ENCODE measurements around the gene PPP5C. TPM values are rescaled to one million over a fixed set of nuclear protein-coding genes. Genes with fewer than 3 reads are reported as not detected.
A peak's percentile ranks its signal among the peaks of the same experiment; 100 is the strongest.

The PPP5C gene
- total and polyA plus RNA-seq, 4 experiments from 2014 or later = 16.3 to 38.5 (median 33.8) TPM

DNA sequence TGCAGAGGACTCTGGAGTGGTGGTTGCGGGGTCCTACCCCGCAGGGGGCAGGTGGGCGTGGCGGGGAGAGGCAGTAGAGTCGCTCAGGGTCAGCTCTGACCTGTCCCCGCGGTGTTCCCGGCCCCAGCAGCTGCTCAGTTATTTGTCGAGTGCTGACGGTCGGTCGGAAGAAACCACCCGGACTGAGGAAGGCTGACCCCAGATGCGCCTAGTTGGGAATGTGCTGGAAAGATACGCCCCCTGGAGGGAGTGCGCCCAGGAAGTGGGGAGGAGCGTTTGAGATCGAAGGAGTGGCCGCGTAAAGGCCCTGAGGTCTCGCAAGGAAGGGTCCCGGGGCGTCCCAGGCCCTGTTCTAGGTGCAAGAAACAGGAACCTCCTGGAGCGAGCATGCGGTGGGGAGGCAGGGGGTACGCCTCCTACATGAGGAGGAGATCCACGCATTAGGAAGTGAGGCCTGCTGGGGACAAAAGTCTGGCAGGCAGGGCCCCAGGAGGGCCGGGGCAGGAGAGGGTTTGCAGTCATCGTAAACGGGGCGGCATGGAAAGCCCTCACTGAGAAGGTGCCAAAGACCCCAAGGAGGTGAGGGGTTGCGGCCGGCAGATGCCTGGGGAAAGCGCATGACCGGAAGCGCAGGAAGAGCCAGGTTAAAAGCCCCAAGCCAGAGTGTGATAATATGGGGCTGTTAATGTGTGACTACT lies 57.3 kb downstream of the PPP5C start:
- Histone ChIP-seq H3K36me3 (ENCODE audit: insufficient read depth, low read length) (no peaks in the 10 kb centered on the region), H3K4me3 (ENCODE audit: low read length in 2 of 2) (no peak overlapping the region), H3K4me1 (ENCODE audit: insufficient read depth, low read length) (peaks cover 15% of the 10 kb centered on the region), H3K9me3 (ENCODE audit: control insufficient read depth in 1 of 2, low read length in 2 of 2) (no peaks in the 10 kb centered on the region), H3K27ac (ENCODE audit: low read depth, low read length) (no peak overlapping the region), H3K27me3 (ENCODE audit: insufficient read depth, low read length) (peaks cover 32% of the 10 kb centered on the region)
- Mint-ChIP-seq H3K4me1 (peaks cover 14 to 29% (median 19%) of the 10 kb centered on the region in 4 donors), H3K27me3 (peaks cover 44 to 59% of the 10 kb centered on the region in 2 donors), H3K9me3 (no peaks in the 10 kb centered on the region), H3K4me3 (peak overlapping the region; percentile 12 to 86 (median 64)), H3K27ac (no peak overlapping the region), H3K36me3 (no peaks in the 10 kb centered on the region)
- DNase-seq = no peak
- intact Hi-C loops (cut with micrococcal nuclease) = loop anchor here (2.0 kb wide), 1 partner anchor 139 kb away; no protein-coding TSS in a partner anchor
- ChIA-PET CTCF (ENCODE audit: partially characterized antibody) (interaction anchor here (0.8 to 3.2 kb wide), 4 partner anchors 61 to 258 kb away, joined by 3 to 17 read pairs (median 3); no protein-coding TSS in a partner anchor), POLR2A (ENCODE audit: partially characterized antibody) (no interaction called here)

- H3K4me1 Mint-ChIP-seq = peaks cover 14 to 29% (median 19%) of the 10 kb centered on the region in 4 donors
- H3K4me3 Mint-ChIP-seq = peak overlapping the region in 5 of 8 donors; percentile 25 to 86 (median 78)
- peaks cover 32% of the 10 kb centered on the region for H3K27me3 ChIP-seq (ENCODE audit: insufficient read depth, low read length)
- H3K4me1 ChIP-seq (ENCODE audit: insufficient read depth, low read length) = peaks cover 15% of the 10 kb centered on the region
- H3K9me3 ChIP-seq (ENCODE audit: control insufficient read depth in 1 of 2, low read length in 2 of 2) = no peaks in the 10 kb centered on the region
- peaks cover 43 to 55% of the 10 kb centered on the region in 2 donors for H3K27me3 Mint-ChIP-seq
- no peak overlapping the region for H3K27ac Mint-ChIP-seq
- ChIA-PET CTCF (ENCODE audit: partially characterized antibody) (interaction anchor here (1.5 kb wide), 1 partner anchor 20 kb away, joined by 3 read pairs; no protein-coding TSS in a partner anchor), POLR2A (ENCODE audit: partially characterized antibody) (no interaction called here)
- intact Hi-C loops (cut with micrococcal nuclease) = loop anchor here (2.0 kb wide), 1 partner anchor 138 kb away; no protein-coding TSS in a partner anchor
- H3K36me3 Mint-ChIP-seq = no peaks in the 10 kb centered on the region
- H3K9me3 Mint-ChIP-seq = no peaks in the 10 kb centered on the region
- no peak overlapping the region for H3K27ac ChIP-seq (ENCODE audit: low read depth, low read length)
- H3K4me3 ChIP-seq (ENCODE audit: low read length in 2 of 2) = no peak overlapping the region
- DNase-seq = no peak
- H3K36me3 ChIP-seq (ENCODE audit: insufficient read depth, low read length) = no peaks in the 10 kb centered on the region
Measured at GRCh38 chr19:46404753-46405468, 58.0 kb downstream of the PPP5C start.

DNA sequence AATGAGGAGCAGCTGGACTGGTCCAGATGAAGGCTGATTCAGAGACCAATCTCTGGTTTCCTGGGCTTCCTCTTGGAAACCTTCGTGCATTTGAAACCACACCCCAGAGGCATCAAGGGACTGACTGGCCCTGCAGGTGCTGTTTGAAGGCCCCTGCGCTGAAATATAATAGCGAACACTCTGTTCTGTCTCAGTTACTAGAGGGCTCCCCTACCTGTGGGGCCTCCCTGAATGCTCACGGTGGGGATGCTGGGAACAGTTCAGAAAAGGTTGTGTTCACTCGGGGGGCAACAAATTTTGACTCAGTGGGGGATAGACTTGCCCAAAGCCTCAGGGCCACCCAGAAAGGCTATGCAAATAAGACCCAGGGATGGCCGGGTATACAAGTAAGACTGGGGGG lies 60.1 kb downstream of the PPP5C start:
- no peaks in the 10 kb centered on the region for H3K9me3 Mint-ChIP-seq
- H3K4me1 Mint-ChIP-seq = peaks cover 12 to 29% (median 19%) of the 10 kb centered on the region in 4 donors
- Histone ChIP-seq H3K4me1 (ENCODE audit: insufficient read depth, low read length) (peaks cover 15% of the 10 kb centered on the region), H3K4me3 (ENCODE audit: low read length in 2 of 2) (no peak overlapping the region), H3K27me3 (ENCODE audit: insufficient read depth, low read length) (peaks cover 30% of the 10 kb centered on the region), H3K27ac (ENCODE audit: low read depth, low read length) (no peak overlapping the region), H3K36me3 (ENCODE audit: insufficient read depth, low read length) (no peaks in the 10 kb centered on the region), H3K9me3 (ENCODE audit: control insufficient read depth in 1 of 2, low read length in 2 of 2) (no peaks in the 10 kb centered on the region)
- POLR2A ChIA-PET (ENCODE audit: partially characterized antibody) = no interaction called here
- intact Hi-C loops (cut with micrococcal nuclease) = no loop called here
- no peak overlapping the region for H3K4me3 Mint-ChIP-seq
- H3K27me3 Mint-ChIP-seq = peaks cover 51 to 64% of the 10 kb centered on the region in 2 donors
- CTCF ChIA-PET (ENCODE audit: partially characterized antibody) = no interaction called here
- H3K27ac Mint-ChIP-seq = no peak overlapping the region
- no peak for DNase-seq
- no peaks in the 10 kb centered on the region for H3K36me3 Mint-ChIP-seq

GRCh38 chr19:46407856-46408663 lies 61.2 kb downstream of the PPP5C start:
- ChIA-PET POLR2A (ENCODE audit: partially characterized antibody) (no interaction called here), CTCF (ENCODE audit: partially characterized antibody) (interaction anchor here (1.2 to 1.6 kb wide), 2 partner anchors 11 to 12 kb away, joined by 3 read pairs; no protein-coding TSS in a partner anchor)
- Histone ChIP-seq H3K4me1 (ENCODE audit: insufficient read depth, low read length) (peaks cover 15% of the 10 kb centered on the region), H3K9me3 (ENCODE audit: control insufficient read depth in 1 of 2, low read length in 2 of 2) (no peaks in the 10 kb centered on the region), H3K4me3 (ENCODE audit: low read length in 2 of 2) (no peak overlapping the region), H3K27ac (ENCODE audit: low read depth, low read length) (no peak overlapping the region), H3K36me3 (ENCODE audit: insufficient read depth, low read length) (no peaks in the 10 kb centered on the region), H3K27me3 (ENCODE audit: insufficient read depth, low read length) (peaks cover 29% of the 10 kb centered on the region)
- Mint-ChIP-seq H3K4me1 (peaks cover 11 to 24% (median 21%) of the 10 kb centered on the region in 4 donors), H3K27me3 (peaks cover 55 to 63% of the 10 kb centered on the region in 2 donors), H3K27ac (no peak overlapping the region), H3K9me3 (no peaks in the 10 kb centered on the region), H3K4me3 (no peak overlapping the region), H3K36me3 (no peaks in the 10 kb centered on the region)
- no peak for DNase-seq
- intact Hi-C loops (cut with micrococcal nuclease) = no loop called here

- H3K27ac Mint-ChIP-seq = no peak overlapping the region
- Histone ChIP-seq H3K36me3 (ENCODE audit: insufficient read depth, low read length) (no peaks in the 10 kb centered on the region), H3K4me3 (ENCODE audit: low read length in 2 of 2) (no peak overlapping the region), H3K4me1 (ENCODE audit: insufficient read depth, low read length) (peaks cover 14% of the 10 kb centered on the region), H3K27me3 (ENCODE audit: insufficient read depth, low read length) (peaks cover 30% of the 10 kb centered on the region), H3K9me3 (ENCODE audit: control insufficient read depth in 1 of 2, low read length in 2 of 2) (no peaks in the 10 kb centered on the region), H3K27ac (ENCODE audit: low read depth, low read length) (no peak overlapping the region)
- no peak overlapping the region for H3K4me3 Mint-ChIP-seq
- intact Hi-C loops (cut with micrococcal nuclease) = no loop called here
- DNase-seq = no peak
- H3K27me3 Mint-ChIP-seq = peaks cover 54 to 62% of the 10 kb centered on the region in 2 donors
- POLR2A ChIA-PET (ENCODE audit: partially characterized antibody) = no interaction called here
- H3K9me3 Mint-ChIP-seq = no peaks in the 10 kb centered on the region
- H3K4me1 Mint-ChIP-seq = peaks cover 9 to 23% (median 21%) of the 10 kb centered on the region in 4 donors
- CTCF ChIA-PET (ENCODE audit: partially characterized antibody) = interaction anchor here (1.2 to 1.6 kb wide), 2 partner anchors 11 to 13 kb away, joined by 3 read pairs; no protein-coding TSS in a partner anchor
- H3K36me3 Mint-ChIP-seq = no peaks in the 10 kb centered on the region
Measured at GRCh38 chr19:46408664-46409039, 61.8 kb downstream of the PPP5C start.

- Histone ChIP-seq H3K36me3 (ENCODE audit: insufficient read depth, low read length) (no peaks in the 10 kb centered on the region), H3K4me3 (ENCODE audit: low read length in 2 of 2) (no peak overlapping the region), H3K9me3 (ENCODE audit: control insufficient read depth in 1 of 2, low read length in 2 of 2) (no peaks in the 10 kb centered on the region), H3K4me1 (ENCODE audit: insufficient read depth, low read length) (peaks cover 8% of the 10 kb centered on the region), H3K27ac (ENCODE audit: low read depth, low read length) (no peak overlapping the region), H3K27me3 (ENCODE audit: insufficient read depth, low read length) (peaks cover 25% of the 10 kb centered on the region)
- Mint-ChIP-seq H3K4me1 (peaks cover 8 to 18% (median 16%) of the 10 kb centered on the region in 4 donors), H3K27me3 (peaks cover 55 to 59% of the 10 kb centered on the region in 2 donors), H3K27ac (no peak overlapping the region), H3K4me3 (no peak overlapping the region), H3K9me3 (no peaks in the 10 kb centered on the region), H3K36me3 (no peaks in the 10 kb centered on the region)
- no peak for DNase-seq
- intact Hi-C loops (cut with micrococcal nuclease) = no loop called here
- POLR2A ChIA-PET (ENCODE audit: partially characterized antibody) = no interaction called here
- CTCF ChIA-PET (ENCODE audit: partially characterized antibody) = no interaction called here
Measured at GRCh38 chr19:46409191-46409590, 62.3 kb downstream of the PPP5C start.
